ENCODE results near the gene GAS2.

GRCh38 chr11:22715971-22716370, 49.6 kb downstream of the GAS2 start:
- TF ChIP-seq RCOR1 (IDR thresholded peaks at IDR 0.05; ENCODE audit: insufficient replicate concordance, low read length) (no peak), CTCF (conservative IDR thresholded peaks at IDR 0.05; ENCODE audit: low read depth, low read length) (no peak), SMC3 (IDR thresholded peaks at IDR 0.05; ENCODE audit: low read depth, low read length) (no peak), POLR2A (IDR thresholded peaks at IDR 0.05; ENCODE audit: low read depth, low read length) (no peak), CHD1 (IDR thresholded peaks at IDR 0.05; ENCODE audit: low read depth, low read length) (no peak), FOS (IDR thresholded peaks at IDR 0.05; ENCODE audit: low read depth, low read length) (no peak), USF2 (IDR thresholded peaks at IDR 0.05; ENCODE audit: low read depth, low read length) (no peak), MXI1 (IDR thresholded peaks at IDR 0.05; ENCODE audit: borderline replicate concordance, low read depth, low read length) (no peak), BHLHE40 (IDR thresholded peaks at IDR 0.05; ENCODE audit: low read depth, low read length) (no peak), ELK1 (IDR thresholded peaks at IDR 0.05; ENCODE audit: borderline replicate concordance, low read depth, low read length) (no peak)

Data from IMR-90 (cell line).